ENCODE measurements around the gene CDS1. TPM values are rescaled to one million over a fixed set of nuclear protein-coding genes. Genes with fewer than 3 reads are reported as not detected.

Gene CDS1
- under 0.01 TPM in 2 replicates for total RNA-seq

GRCh38 chr4:84582988-84583875 lies at the start of gene CDS1:
CDS1 (plus strand) TSS chr4:84583127; CDS start chr4:84583402, 275 bp downstream.

Small RNA genes within 50 kb of the gene (small RNA-seq; reads per million reads assigned to genes)
- gene RN7SL552P (not detected), gene RPL3P13 (not detected)

Other genes with a start within 250 kb of the CDS1 start
- gene NKX6-1, start 83.8 kb upstream of the CDS1 start, total RNA-seq, result under 0.01 TPM in 1 of 2 replicates, not detected in the other